Peyer's patch (tissue), 4 donors: ENCODE measurements around the gene MLXIP.

ENCODE experiments used
- POLR2A ChIP-seq, 2 donors: fragments of 450-650 bp; IDR thresholded peaks; one replicate each; pipeline ENCODE4 v1.5.1; 2017; ENCODE audit warnings: antibody characterized with exemption in 2 of 2, mild to moderate bottlenecking in 2 of 2, moderate library complexity in 2 of 2
- TF ChIP-seq, protein P1 (sequence below), 6 experiments: fragments of 450-650 bp in 4 of 6; fragments of 200-600 bp in 2 of 6; sonication (generic) in 1 of 6; IDR thresholded peaks; one replicate each; pipeline ENCODE4 v1.5.1; 2017 to 2019; ENCODE audit warnings: antibody characterized with exemption in 6 of 6, mild to moderate bottlenecking in 3 of 6, moderate library complexity in 1 of 6

DNA sequence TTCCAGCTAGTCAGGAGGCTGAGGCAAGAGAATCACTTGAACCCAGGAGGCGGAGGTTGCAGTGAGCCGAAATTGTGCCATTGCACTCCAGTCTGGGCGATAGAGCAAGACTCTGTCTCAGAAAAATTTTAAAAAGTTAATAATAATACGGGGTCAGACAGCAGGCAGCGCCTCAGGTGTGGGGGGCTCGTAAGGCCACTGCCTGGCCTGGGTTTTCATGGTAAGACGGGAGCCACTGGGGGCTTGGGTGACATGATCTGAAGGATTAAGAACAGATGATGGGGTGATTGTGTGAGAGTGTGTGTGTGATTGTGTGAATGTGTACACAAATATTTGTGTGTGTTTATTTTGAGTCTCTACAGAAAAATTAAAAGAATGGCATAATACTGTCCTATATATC lies 33.3 kb upstream of the MLXIP start:
- TF ChIP-seq, protein P1, sequence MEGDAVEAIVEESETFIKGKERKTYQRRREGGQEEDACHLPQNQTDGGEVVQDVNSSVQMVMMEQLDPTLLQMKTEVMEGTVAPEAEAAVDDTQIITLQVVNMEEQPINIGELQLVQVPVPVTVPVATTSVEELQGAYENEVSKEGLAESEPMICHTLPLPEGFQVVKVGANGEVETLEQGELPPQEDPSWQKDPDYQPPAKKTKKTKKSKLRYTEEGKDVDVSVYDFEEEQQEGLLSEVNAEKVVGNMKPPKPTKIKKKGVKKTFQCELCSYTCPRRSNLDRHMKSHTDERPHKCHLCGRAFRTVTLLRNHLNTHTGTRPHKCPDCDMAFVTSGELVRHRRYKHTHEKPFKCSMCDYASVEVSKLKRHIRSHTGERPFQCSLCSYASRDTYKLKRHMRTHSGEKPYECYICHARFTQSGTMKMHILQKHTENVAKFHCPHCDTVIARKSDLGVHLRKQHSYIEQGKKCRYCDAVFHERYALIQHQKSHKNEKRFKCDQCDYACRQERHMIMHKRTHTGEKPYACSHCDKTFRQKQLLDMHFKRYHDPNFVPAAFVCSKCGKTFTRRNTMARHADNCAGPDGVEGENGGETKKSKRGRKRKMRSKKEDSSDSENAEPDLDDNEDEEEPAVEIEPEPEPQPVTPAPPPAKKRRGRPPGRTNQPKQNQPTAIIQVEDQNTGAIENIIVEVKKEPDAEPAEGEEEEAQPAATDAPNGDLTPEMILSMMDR (IDR thresholded peaks at IDR 0.05): no peak
- TF ChIP-seq POLR2A (IDR thresholded peaks at IDR 0.05): no peak
